H1 (cell line): ENCODE results near the gene LUZP1. TPM values are rescaled to one million over a fixed set of nuclear protein-coding genes. Genes with fewer than 3 reads are reported as not detected.

Source experiments
- BACH1 ChIP-seq: IDR thresholded peaks from 2 replicates; pipeline ENCODE4 v1.6.1; 2012; ENCODE audit warnings: low read length, improper control_type of control experiment
- CHD7 ChIP-seq: fragments of 300-600 bp; sonication (generic); IDR thresholded peaks from 2 replicates; pipeline ENCODE4 v1.7.1; 2012; ENCODE audit warnings: low read length, moderate library complexity, mild to moderate bottlenecking, inconsistent platforms; ENCODE audit not compliant: insufficient replicate concordance
- RXRA ChIP-seq: IDR thresholded peaks from 2 replicates; pipeline ENCODE4 v1.6.1; 2011; ENCODE audit warnings: low read depth, mild to moderate bottlenecking, low read length, moderate library complexity; ENCODE audit not compliant: insufficient read depth
- YY1 ChIP-seq: IDR thresholded peaks from 2 replicates; pipeline ENCODE4 v1.6.1; 2011; ENCODE audit warnings: low read depth, mild to moderate bottlenecking, low read length
- polyA plus RNA-seq, 7 experiments: library from polyadenylated mRNA; depleted of rRNA in 3 of 7; stranded (reverse) in 5 of 7; unstranded in 2 of 7; fragments of >200 nt in 5 of 7; fragments of 200-250 nt in 2 of 7; gene quantifications; 1 replicate in 5 of 7; 2 replicates in 1 of 7; 4 replicates in 1 of 7; pipeline versions ENCODE4 v1.2.1 to v1.2.3, GENCODE V29; 2011 to 2013; ENCODE audit warnings: missing spikeins in 2 of 7, mixed read lengths in 2 of 7
- total RNA-seq: library from RNA; stranded (reverse); fragmentation: NEBNext Ultra II Directional; extraction: Animal tissue kit (Norgen Biotek cat#: 25700); gene quantifications from 2 replicates; pipeline ENCODE4 v1.2.1, GENCODE V29; 2021

Gene LUZP1
- total and polyA plus RNA-seq, 2 of the 8 experiments (the other 6 are each of a cell fraction or from before 2014, with no cell fraction given): 14.0 to 60.5 TPM

DNA sequence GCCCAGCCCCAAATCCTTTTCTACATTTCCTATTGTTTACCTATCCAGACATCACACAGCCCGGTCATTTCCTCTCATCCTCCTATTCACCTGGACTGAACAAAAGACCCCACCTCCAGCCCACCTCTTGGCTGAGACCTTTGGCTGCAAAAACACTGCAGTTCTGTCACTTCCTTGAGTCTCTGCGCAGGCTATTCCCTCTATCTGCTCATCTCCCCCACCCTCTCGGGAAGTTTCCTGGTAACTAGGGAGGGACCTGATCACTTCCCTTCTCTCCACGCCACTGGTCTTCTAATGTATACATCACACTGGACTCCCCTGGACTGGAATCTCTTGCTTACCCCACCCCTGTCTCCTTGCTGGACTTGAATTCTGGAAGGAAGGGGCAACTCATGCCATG lies 43.3 kb upstream of the LUZP1 start (continued):
- TF ChIP-seq RXRA (no peak), BACH1 (no peak), YY1 (no peak), CHD7 (no peak)
